A549 treated with dexamethasone at 1 μM for 4 hours (cell line): ENCODE results near the gene TXNDC9. TPM values are rescaled to one million over a fixed set of nuclear protein-coding genes. Genes with fewer than 3 reads are reported as not detected.

ENCODE experiments used
- total RNA-seq: library from RNA; stranded (reverse); fragments of 200-300 nt; extraction: Qiagen RNA extraction; gene quantifications from 5 replicates; pipeline ENCODE4 v1.2.3, GENCODE V29; 2022

Gene TXNDC9
- 38.4 to 45.9 TPM (median 40.1 TPM) in 5 replicates for total RNA-seq

GRCh38 chr2:99335911-99336803 lies at the start of gene TXNDC9:
Gene TXNDC9 (minus strand): TSS chr2:99336333. CDS start chr2:99333210, 3,123 bp downstream.

GRCh38 chr2:99337113-99338028 lies 1.2 kb upstream of the TXNDC9 start, which contains the start of gene EIF5B:
Gene EIF5B (plus strand): TSS chr2:99337389. CDS start chr2:99337555, 166 bp downstream.

GRCh38 chr2:99301097-99301496 lies 35.0 kb downstream of the TXNDC9 start, which contains the start of gene LYG1:
Gene LYG1 (minus strand): TSS chr2:99301197. CDS start chr2:99295670, 5,527 bp downstream.

Other genes with a start within 250 kb of the TXNDC9 start
- 0.48 to 0.58 TPM (median 0.57 TPM) in 5 replicates for gene C2orf15, start 194.6 kb downstream of the TXNDC9 start, total RNA-seq
- gene TSGA10, start 181.4 kb downstream of the TXNDC9 start, total RNA-seq = 2.1 to 4.5 TPM (median 3.2 TPM) in 5 replicates
- gene LIPT1, start 181.4 kb downstream of the TXNDC9 start, total RNA-seq = 3.2 to 5.1 TPM (median 3.6 TPM) in 5 replicates
- gene MITD1, start 155.3 kb downstream of the TXNDC9 start, total RNA-seq = 23.6 to 28.5 TPM (median 24.3 TPM) in 5 replicates
- gene MRPL30, start 155.1 kb downstream of the TXNDC9 start, total RNA-seq = 32.1 to 48.7 TPM (median 34.5 TPM) in 5 replicates
- not detected in 5 replicates for gene LYG2, start 80.7 kb downstream of the TXNDC9 start, total RNA-seq
- gene LYG1, start 35.1 kb downstream of the TXNDC9 start, total RNA-seq = 0.74 to 1.7 TPM (median 1.2 TPM) in 5 replicates
- gene EIF5B, start 1.1 kb upstream of the TXNDC9 start, total RNA-seq = 66.0 to 73.9 TPM (median 67.4 TPM) in 5 replicates
- gene REV1, start 153.7 kb upstream of the TXNDC9 start, total RNA-seq = 9.8 to 13.9 TPM (median 11.9 TPM) in 5 replicates